ENCODE results near the gene MILR1.
"Not testable (repeated sequence)": the region's sequence is repeated elsewhere in the genome, so short reads cannot be mapped to it uniquely, and the experiment has no call there.

Gene MILR1, protein sequence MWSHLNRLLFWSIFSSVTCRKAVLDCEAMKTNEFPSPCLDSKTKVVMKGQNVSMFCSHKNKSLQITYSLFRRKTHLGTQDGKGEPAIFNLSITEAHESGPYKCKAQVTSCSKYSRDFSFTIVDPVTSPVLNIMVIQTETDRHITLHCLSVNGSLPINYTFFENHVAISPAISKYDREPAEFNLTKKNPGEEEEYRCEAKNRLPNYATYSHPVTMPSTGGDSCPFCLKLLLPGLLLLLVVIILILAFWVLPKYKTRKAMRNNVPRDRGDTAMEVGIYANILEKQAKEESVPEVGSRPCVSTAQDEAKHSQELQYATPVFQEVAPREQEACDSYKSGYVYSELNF

GRCh38 chr17:64448665-64449512 is at the start of gene MILR1:
TSS of gene MILR1 (plus strand) at chr17:64449115. CDS start at chr17:64449169, 54 bp downstream.
- DNase-seq, result no peak

GRCh38 chr17:64399767-64400156 is 49.2 kb upstream of the MILR1 start:
- no peak for DNase-seq

DNA sequence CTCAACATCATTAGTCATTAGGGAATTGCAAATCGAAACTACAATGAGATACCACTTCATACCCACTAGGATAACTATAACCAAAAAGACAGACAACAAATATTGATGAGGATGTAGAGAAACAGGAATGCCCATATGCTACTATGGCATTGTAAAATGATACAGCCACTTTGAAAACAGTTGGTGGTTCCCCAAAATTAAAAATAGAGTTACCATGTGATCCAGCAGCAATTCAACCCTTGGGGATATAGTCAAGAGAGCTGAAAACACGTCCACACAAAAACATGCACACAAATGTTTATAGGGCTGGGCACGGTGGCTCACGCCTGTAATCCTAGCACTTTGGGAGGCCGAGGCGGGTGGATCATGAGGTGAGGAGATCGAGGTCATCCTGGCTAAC is 48.3 kb upstream of the MILR1 start:
- DNase-seq, result no peak

- no peak for DNase-seq
These were observed 47.6 kb upstream of the MILR1 start for GRCh38 chr17:64401244-64401860.

- DNase-seq, result no peak
These were observed 47.0 kb upstream of the MILR1 start for GRCh38 chr17:64401941-64402340.

- no peak for DNase-seq
These were observed 46.4 kb upstream of the MILR1 start for GRCh38 chr17:64402469-64402868.

DNA sequence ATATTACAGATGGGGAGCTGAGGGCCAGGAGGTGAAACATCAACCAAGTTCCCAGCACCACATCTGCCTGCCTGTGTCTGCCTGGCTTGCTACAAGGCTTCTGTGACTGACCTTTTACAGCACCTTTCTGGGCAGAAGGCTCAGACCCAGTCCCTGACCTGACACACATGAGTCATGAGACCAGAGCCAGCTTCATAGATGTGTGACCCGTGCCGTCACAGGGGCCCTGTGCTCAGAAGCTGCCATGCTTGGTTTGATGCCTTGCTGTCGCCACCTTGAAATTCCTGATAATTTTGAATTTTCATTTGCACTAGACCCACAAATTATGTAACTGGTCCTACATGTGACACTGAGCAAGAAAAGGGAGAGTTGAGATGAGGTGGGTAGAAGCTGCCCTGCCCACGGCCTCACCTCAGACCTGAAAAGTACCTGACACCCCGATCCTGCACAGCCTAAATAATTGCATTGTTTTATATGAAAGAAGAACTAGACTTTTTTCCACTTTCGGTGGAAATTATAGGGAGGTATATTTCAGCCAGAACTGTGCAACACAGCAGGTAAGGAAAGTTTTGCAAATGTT is 44.9 kb upstream of the MILR1 start:
- no peak for DNase-seq

DNA sequence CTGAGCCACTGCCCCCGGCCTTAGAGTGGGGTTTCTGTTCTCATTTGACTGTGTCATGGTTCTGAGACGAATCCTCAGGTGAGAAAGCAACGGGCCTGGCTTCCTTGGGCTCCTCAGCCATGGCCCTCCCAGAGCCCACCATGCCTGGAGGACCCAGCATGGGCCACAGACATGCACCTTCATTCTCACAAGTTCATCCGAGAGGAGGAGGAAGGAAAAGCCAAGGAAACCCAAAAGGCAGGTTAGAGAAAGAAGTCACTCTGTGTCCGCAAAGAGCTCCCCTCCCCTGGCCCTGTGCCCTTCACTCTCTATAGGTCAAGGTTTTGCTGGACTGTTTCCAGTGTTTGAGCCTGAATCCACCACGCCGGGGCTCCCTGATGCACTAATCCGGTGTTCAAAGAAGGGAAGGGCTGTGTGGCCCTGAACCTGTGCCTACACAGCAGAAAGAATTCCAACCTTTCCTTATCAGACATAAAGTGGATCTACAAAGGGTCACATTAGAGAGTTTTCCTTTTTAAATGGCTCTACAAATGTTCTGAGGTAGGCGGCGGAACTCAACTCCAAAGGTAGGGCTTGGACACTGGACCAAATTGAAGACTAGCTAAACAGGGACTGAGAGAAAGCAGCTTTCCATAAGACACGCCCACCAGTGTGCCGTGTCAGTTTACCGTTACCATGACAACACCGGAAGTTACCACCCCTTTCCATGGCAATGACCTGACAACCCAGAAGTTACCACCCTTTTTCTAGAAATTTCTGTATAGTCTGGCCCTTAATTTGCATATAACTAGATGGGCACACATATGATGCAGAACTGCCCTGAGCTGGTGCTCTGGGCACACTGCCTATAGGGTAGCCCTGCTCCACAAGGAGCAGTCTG is 42.4 kb upstream of the MILR1 start:
- peak in 1 of 6 experiments; percentile 15 for DNase-seq

- DNase-seq, result no peak
These were observed 38.0 kb upstream of the MILR1 start for GRCh38 chr17:64410750-64411490.

GRCh38 chr17:64411999-64412771 is 36.7 kb upstream of the MILR1 start:
- DNase-seq, result peak in 3 of 6 experiments; percentile 7 to 26 (median 21)

DNA sequence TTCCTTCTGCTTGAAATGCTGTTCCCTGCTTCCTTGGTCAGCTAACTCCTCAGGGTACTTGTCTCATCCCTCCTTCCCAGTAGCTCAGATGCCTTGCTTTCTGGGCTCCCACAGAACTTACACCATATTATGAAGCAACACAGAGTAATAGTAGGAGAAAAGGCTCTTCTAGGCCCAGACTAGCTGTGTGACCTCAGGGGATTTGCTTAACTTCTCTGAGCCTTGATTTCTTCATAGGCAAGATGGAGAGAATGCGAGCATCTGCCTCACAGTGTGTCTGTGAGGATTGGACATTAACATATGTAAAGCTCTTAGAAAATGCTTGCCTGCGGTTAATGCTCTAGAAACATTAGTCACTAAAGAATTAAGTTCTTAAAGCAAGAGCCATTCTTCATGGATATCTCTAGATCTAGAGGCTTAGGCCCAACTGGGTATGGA is 36.0 kb upstream of the MILR1 start:
- DNase-seq, result no peak

DNA sequence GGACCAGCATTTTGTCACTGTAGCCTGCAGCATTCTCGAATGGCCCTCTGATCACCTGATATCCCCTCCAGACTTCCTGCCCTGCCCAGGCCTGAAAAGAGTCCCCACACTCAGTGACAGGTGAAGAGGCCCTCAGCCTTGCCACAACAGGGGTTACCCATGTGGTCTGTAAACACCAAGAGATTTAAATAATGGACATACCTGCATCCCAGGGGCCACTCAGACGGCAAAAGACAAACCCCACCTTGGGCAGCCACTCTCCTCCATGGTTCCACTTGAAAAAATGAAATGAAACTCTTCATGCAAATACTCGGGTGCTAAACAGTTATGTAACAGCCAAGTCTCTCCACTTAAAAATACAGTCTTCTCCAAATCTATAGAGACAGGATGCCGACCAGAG is 35.4 kb upstream of the MILR1 start:
- no peak for DNase-seq

- peak in 4 of 6 experiments; percentile 19 to 74 (median 56) for DNase-seq
These were observed 30.2 kb upstream of the MILR1 start for GRCh38 chr17:64418506-64419339.

- peak in 3 of 6 experiments; percentile 52 to 86 (median 83) for DNase-seq
These were observed 28.7 kb upstream of the MILR1 start for GRCh38 chr17:64420143-64420670.

- DNase-seq, result not testable (repeated sequence)
These were observed 26.8 kb upstream of the MILR1 start for GRCh38 chr17:64422121-64422520.

GRCh38 chr17:64423881-64424280 is 25.0 kb upstream of the MILR1 start:
- no peak for DNase-seq

DNA sequence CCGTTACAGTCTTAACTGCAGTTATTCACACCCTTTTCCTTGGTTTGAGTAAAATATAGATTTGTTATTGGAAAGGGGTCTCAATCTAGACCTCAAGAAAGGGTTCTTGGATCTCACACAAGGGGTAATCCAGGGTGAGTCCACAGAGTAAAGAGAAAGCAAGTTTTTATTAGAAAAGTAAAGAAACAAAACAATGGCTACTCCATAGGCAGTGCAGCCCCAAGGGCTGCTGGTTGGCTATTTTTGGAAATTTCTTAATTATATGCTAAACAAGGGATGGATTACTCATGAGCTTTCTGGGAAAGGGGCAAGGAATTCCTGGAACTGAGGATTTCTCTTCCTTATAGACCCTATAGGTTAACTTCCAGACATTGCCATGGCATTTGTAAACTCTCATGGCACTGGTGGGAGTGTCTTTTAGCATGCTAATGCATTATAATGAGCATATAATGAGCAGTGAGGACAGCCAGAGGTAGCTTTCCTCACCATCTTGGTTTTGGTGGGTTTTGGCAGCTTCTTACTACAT is 24.5 kb upstream of the MILR1 start:
- no peak for DNase-seq

DNA sequence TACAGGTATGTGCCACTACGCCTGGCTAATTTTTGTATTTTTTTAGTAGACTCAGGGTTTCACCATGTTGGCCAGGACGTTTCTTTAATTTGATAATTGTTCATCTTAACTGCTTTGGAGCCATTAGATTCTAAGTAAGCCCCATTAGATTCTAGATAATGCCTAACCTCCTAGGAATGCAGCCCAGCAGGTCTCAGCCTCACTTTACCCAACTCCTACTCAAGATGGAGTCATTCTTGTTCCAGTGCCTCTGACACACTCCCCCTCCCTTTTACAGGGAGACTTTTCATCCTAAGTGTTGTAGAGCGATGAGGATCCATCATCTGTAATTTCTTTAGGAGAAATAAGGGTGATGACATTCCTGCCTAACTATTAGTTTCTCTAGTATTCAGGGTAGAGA is 23.7 kb upstream of the MILR1 start:
- no peak for DNase-seq

DNA sequence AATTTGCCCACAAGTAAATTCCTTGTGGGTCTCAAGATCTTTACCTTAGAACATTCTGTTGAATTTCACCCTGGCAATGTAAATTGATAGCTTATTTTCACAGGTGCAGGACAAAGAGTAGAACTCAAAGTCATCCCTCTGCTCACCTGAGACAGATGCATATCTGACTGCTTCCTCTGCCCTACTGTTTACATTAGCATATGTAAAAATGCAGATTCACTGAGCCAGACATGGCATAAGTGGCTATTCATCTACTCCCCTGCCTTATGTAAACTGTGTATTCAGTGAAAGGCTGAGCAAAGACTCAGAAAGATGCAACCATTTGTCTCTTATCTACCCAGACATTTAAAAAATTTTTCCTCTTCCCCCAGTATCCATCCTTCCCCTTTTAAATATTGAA is 22.3 kb upstream of the MILR1 start:
- DNase-seq, result no peak

Data from stimulated activated naive CD4-positive, alpha-beta T cell (primary cell).